GM21447 (cell line): ENCODE data around the gene RARA.

Experiments
- ATAC-seq: cut with Tn5 transposase; IDR thresholded peaks from one replicate; pipeline ENCODE4 v1.9.1; 2021; ENCODE audit not compliant: unreplicated experiment

RARA gene

GRCh38 chr17:40345161-40345993, 36.4 kb downstream of the RARA start:
- ATAC-seq = no peak

- ATAC-seq = no peak
Observed at GRCh38 chr17:40345994-40346764, 37.2 kb downstream of the RARA start.

- ATAC-seq = no peak
Observed at GRCh38 chr17:40346765-40347158, 37.8 kb downstream of the RARA start.

DNA sequence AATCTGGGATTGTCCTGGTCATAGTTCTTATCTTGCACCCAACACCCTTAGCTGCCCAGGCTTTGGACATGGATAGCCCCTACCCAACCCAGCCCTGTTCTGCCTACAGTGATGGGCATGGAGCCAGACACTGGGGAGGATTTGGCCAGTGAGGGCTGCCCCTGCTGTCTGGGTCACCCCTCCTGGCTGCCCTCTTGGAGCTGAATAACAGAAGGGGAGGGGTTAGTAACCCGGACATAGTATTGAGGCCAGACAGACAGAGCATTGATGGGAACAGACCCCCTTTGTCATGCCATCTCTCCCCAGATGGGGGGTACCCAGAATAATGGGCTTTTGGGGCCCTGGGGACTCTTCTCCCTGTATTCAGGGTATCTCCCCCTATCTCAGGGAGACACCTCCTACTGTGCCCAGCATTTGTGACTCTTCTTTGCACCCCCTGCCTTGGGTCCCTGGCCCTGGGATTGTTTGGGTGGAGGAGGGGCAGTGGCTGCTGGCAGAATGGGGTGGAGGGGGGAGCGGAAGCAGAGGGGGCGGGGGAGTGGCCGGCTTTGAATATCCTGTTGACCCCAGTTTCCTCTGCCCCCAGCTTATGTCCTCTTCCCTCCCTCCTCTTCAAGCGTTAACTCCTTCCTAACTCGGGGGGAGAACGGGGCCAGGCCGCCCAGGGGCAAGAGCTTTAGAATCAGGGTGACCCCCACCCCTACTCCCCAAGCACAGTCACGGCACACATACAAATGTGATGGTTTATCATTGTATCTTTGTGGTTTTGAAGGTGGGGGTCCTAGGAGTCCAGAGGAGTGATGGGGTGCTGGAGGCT, 38.5 kb downstream of the RARA start:
- no peak for ATAC-seq

DNA sequence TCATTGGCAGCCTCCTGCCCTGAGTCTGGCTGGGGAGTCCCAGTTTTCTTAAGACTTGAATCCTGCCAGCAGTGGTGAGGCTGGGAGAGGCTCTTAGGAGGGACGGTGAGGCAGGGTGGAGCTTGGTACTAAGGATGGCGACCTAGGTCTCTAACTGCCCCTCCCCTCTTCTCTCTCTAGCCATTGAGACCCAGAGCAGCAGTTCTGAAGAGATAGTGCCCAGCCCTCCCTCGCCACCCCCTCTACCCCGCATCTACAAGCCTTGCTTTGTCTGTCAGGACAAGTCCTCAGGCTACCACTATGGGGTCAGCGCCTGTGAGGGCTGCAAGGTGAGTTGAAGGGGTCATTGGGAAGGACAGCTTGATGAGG, 39.1 kb downstream of the RARA start:
- ATAC-seq = no peak

GRCh38 chr17:40348562-40349476, 39.8 kb downstream of the RARA start:
- no peak for ATAC-seq

GRCh38 chr17:40349477-40349894, 40.5 kb downstream of the RARA start:
- ATAC-seq = no peak

- ATAC-seq = no peak
Observed at GRCh38 chr17:40349895-40350688, 41.1 kb downstream of the RARA start.

DNA sequence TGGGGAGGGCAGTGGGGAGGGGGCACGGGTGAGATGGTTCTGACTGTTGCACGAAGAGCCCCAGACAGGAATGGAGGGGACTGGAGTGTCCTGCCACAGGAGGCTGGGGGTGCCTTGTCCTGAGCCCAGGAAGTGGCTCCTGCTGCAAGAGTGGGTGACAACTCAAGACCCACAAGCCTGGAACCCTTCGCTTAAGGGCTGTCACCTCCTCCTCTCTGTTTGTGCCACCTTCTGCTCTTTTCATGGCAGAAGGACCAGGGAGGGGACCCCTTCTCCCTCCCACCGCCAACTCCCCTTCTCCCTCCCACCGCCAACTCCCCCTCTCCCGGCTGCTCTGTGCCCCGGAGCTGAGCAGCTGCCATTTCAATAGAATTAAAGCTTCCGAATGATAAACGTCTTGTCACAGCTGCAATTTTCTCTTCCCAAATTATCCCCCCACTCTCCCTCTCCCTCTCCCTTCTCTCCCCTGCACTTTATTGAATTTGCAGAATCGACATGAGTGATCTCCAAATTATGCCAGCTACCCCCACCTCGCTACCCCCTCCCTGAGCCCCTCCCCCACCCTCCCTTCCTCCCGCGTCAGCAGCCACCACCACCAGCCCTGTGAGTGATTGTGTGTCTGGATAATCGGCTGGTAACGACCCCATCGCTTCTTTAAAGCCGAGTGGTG, 41.8 kb downstream of the RARA start:
- no peak for ATAC-seq

GRCh38 chr17:40351359-40352236, 42.6 kb downstream of the RARA start:
- no peak for ATAC-seq

- no peak for ATAC-seq
Observed at GRCh38 chr17:40352237-40352778, 43.3 kb downstream of the RARA start.

- ATAC-seq = no peak
Observed at GRCh38 chr17:40352779-40353394, 43.9 kb downstream of the RARA start.

- ATAC-seq = no peak
Observed at GRCh38 chr17:40354221-40355122, 45.5 kb downstream of the RARA start.

DNA sequence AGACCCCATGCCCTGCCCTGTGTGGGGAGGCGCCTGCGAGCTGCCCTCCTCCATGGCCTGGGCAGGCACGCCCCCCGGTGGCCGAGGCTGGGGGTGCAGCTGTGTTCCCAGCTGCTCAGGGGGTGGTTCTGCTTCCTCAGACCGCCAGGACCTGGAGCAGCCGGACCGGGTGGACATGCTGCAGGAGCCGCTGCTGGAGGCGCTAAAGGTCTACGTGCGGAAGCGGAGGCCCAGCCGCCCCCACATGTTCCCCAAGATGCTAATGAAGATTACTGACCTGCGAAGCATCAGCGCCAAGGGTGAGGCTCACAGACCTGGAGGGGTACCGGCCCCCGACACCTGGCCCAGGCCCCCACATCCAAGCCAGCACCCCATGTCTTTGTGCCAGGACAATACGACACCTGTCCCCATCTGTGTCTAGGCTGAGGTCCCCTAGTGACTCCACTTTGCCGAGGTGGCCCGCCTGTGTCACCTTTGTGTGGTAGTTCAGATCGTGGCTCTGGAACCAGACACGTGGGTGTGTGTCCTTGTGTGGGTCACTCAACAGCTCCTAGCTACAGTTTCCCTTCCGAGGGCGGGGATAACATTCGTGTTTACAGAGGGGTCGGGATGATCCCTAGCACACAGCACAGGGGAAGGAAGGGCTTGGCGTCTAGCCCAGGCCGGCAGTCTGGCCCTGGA, 46.3 kb downstream of the RARA start:
- ATAC-seq = no peak

DNA sequence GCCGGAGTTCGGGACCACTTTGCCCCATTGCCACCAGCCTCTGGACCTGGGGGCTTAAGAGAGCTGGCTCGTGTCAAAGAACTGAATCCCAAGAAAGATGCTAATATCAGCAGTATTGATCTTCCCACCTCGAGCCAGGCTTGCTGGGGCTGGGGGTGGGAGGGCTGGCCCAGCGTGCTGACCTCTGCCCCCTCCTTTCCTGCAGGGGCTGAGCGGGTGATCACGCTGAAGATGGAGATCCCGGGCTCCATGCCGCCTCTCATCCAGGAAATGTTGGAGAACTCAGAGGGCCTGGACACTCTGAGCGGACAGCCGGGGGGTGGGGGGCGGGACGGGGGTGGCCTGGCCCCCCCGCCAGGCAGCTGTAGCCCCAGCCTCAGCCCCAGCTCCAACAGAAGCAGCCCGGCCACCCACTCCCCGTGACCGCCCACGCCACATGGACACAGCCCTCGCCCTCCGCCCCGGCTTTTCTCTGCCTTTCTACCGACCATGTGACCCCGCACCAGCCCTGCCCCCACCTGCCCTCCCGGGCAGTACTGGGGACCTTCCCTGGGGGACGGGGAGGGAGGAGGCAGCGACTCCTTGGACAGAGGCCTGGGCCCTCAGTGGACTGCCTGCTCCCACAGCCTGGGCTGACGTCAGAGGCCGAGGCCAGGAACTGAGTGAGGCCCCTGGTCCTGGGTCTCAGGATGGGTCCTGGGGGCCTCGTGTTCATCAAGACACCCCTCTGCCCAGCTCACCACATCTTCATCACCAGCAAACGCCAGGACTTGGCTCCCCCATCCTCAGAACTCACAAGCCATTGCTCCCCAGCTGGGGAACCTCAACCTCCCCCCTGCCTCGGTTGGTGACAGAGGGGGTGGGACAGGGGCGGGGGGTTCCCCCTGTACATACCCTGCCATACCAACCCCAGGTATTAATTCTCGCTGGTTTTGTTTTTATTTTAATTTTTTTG, 47.1 kb downstream of the RARA start:
- ATAC-seq = no peak
